ENCODE measurements around the gene ODAD4.

Gene ODAD4

DNA sequence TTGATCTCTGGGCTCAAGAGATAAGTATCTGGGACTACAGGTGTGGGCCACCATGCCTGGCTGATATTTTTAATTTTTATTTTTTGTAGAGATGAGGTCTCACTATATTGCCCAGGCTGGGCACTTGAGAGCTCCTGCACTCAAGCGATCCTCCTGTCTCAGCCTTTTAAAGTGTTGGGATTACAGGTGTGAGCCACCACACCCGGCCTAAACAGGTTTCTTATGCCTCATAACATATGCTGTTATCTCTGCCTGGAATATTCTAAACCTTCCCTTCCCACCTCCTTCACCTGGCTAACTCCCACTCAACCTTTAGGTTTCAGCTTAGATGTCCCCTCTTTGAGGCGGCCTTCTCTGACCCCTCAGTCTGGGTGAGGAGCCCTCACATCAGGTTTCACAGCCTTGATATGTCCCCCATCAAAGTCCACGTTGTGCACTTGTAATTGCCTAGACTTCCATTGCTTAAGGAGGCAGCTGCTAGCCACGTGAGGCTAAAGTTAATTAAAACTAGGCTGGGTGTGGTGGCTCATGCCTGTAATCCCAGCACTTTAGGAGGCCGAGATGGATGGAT, 27.5 kb downstream of the ODAD4 start:
- Histone ChIP-seq H3K4me3 (no peak overlapping the region), H3K27ac (no peak overlapping the region)
- TF ChIP-seq, protein P1, sequence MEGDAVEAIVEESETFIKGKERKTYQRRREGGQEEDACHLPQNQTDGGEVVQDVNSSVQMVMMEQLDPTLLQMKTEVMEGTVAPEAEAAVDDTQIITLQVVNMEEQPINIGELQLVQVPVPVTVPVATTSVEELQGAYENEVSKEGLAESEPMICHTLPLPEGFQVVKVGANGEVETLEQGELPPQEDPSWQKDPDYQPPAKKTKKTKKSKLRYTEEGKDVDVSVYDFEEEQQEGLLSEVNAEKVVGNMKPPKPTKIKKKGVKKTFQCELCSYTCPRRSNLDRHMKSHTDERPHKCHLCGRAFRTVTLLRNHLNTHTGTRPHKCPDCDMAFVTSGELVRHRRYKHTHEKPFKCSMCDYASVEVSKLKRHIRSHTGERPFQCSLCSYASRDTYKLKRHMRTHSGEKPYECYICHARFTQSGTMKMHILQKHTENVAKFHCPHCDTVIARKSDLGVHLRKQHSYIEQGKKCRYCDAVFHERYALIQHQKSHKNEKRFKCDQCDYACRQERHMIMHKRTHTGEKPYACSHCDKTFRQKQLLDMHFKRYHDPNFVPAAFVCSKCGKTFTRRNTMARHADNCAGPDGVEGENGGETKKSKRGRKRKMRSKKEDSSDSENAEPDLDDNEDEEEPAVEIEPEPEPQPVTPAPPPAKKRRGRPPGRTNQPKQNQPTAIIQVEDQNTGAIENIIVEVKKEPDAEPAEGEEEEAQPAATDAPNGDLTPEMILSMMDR (IDR thresholded peaks at IDR 0.05) = no peak
- no peak for DNase-seq (ENCODE audit: low spot score)

GRCh38 chr17:41959030-41959335, 28.6 kb downstream of the ODAD4 start:
- no peak overlapping the region for H3K27ac ChIP-seq
- H3K4me3 ChIP-seq = no peak overlapping the region
- TF ChIP-seq, protein P1 (IDR thresholded peaks at IDR 0.05) = no peak
- no peak for DNase-seq (ENCODE audit: low spot score)

DNA sequence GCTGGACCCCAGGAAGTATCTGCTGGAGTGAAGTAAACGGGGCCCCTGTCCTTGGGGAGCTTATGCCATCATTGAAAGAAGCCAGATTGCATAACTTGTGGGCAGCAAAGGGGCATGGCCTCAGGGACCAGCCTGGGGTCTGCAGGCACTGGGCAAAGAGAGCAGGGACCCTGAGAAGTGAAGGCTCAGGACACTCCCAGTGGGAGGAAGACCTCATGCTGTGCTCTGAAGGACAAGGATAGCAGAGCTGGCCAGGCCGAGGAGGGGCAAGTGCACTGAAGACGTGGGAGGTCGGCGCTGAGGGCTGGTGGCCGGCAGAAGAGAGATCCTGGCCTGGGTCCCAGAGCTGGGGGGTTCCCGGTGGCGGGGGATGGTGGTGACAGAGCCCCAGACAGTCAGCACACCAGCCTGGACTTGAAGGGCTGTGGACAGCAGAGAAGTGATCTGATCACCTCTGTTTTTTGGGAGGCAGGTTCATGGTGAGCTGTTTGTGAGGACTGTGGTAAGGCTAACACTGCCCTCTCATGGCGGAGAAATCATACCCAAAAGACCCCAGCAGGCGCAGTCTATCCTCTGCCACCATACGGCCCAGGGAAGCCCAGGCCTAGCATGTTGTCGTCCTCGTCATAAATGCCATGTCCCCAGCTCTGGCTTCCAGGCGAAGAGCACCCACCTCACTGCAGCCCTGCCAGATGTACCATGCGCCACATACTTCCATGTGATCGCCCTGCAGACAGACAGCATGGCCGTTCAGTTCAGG, 29.1 kb downstream of the ODAD4 start:
- H3K4me3 ChIP-seq = no peak overlapping the region
- no peak overlapping the region for H3K27ac ChIP-seq
- DNase-seq (ENCODE audit: low spot score) = no peak
- TF ChIP-seq, protein P1 (IDR thresholded peaks at IDR 0.05) = no peak

GRCh38 chr17:41962111-41962510, 31.7 kb downstream of the ODAD4 start:
- no peak for DNase-seq (ENCODE audit: low spot score)
- TF ChIP-seq, protein P1 (IDR thresholded peaks at IDR 0.05) = no peak
- no peak overlapping the region for H3K27ac ChIP-seq
- no peak overlapping the region for H3K4me3 ChIP-seq

GRCh38 chr17:41962768-41963434, 32.5 kb downstream of the ODAD4 start:
- Histone ChIP-seq H3K4me3 (no peak overlapping the region), H3K27ac (no peak overlapping the region)
- TF ChIP-seq, protein P1 (IDR thresholded peaks at IDR 0.05) = peak; percentile 79
- DNase-seq (ENCODE audit: low spot score) = peak; percentile 80

- Histone ChIP-seq H3K27ac (peak overlapping the region; percentile 83 to 89), H3K4me3 (peak overlapping the region; percentile 81)
- TF ChIP-seq, protein P1 (IDR thresholded peaks at IDR 0.05) = no peak
- peak; percentile 80 for DNase-seq (ENCODE audit: low spot score)
Observed at GRCh38 chr17:41965694-41966462, 35.5 kb downstream of the ODAD4 start.
